22Rv1 (cell line): ENCODE measurements around the gene LMBRD1.

Experiments
- ZFX ChIP-seq: fragments of 450-650 bp; IDR thresholded peaks from 2 replicates; pipeline ENCODE4 v1.6.1; 2017; ENCODE audit warnings: antibody characterized with exemption, borderline replicate concordance
- TF ChIP-seq, protein P1 (sequence below): fragments of 450-650 bp; IDR thresholded peaks from 2 replicates; pipeline ENCODE4 v1.5.1; 2017; ENCODE audit warnings: mild to moderate bottlenecking

DNA sequence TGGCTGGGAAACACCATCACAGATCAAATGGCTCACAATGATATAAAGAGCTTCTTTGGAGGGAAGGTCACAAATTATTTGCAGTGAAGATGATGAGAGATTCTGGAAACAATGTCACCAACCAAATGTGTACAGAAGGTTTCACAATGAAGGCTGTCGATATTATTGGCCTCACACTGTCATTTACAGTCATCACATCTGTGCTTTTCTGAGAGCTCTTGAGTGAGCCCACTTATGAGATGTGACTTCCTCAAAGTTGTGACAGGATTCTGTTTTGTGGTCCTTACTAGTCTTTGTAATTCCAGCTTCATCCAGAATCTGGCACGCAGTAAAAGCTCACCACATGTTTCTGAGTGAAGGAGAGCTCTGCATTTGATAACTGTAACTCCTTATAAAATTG, 133.6 kb downstream of the LMBRD1 start:
- TF ChIP-seq, protein P1, sequence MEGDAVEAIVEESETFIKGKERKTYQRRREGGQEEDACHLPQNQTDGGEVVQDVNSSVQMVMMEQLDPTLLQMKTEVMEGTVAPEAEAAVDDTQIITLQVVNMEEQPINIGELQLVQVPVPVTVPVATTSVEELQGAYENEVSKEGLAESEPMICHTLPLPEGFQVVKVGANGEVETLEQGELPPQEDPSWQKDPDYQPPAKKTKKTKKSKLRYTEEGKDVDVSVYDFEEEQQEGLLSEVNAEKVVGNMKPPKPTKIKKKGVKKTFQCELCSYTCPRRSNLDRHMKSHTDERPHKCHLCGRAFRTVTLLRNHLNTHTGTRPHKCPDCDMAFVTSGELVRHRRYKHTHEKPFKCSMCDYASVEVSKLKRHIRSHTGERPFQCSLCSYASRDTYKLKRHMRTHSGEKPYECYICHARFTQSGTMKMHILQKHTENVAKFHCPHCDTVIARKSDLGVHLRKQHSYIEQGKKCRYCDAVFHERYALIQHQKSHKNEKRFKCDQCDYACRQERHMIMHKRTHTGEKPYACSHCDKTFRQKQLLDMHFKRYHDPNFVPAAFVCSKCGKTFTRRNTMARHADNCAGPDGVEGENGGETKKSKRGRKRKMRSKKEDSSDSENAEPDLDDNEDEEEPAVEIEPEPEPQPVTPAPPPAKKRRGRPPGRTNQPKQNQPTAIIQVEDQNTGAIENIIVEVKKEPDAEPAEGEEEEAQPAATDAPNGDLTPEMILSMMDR, result no peak
- no peak for TF ChIP-seq ZFX
